WTC11 (cell line): ENCODE measurements around the gene MAX. TPM values are rescaled to one million over a fixed set of nuclear protein-coding genes. Genes with fewer than 3 reads are reported as not detected.

ENCODE experiments used
- ATAC-seq: fragments of 200-7000 bp; cut with Tn5 transposase; 2 replicates; pipeline ENCODE4 v1.10.0; 2021; ENCODE audit warnings: mild to moderate bottlenecking, moderate library complexity
- CTCF ChIA-PET: fragments of 300-600 bp; sonication (Branson Sonifier 250); formaldehyde crosslinking; loops from one replicate; lab custom pipeline; 2021; ENCODE audit warnings: antibody characterized with exemption; lab: Charles Lee
- POLR2A ChIA-PET: fragments of 350-600 bp; sonication (Branson Sonifier 250); formaldehyde crosslinking; loops from one replicate; lab custom pipeline; 2021; ENCODE audit warnings: antibody characterized with exemption; lab: Charles Lee
- DNase-seq: peaks from one replicate; pipeline ENCODE4 v3.0.0; 2021; ENCODE audit warnings: low spot score
- H3K27ac Mint-ChIP-seq: 2 replicates; pipeline ENCODE4 v1.8.0; 2021; ENCODE audit warnings: mixed read lengths
- H3K27me3 Mint-ChIP-seq: 2 replicates; pipeline ENCODE4 v1.8.0; 2021; ENCODE audit warnings: low read depth, mild to moderate bottlenecking, moderate library complexity, mixed read lengths
- H3K36me3 Mint-ChIP-seq: 2 replicates; pipeline ENCODE4 v1.8.0; 2021; ENCODE audit warnings: mixed read lengths
- H3K4me1 Mint-ChIP-seq: 2 replicates; pipeline ENCODE4 v1.8.0; 2022; ENCODE audit warnings: mixed read lengths
- H3K4me3 Mint-ChIP-seq: 2 replicates; pipeline ENCODE4 v1.8.0; 2021; ENCODE audit warnings: mild to moderate bottlenecking, moderate library complexity, mixed read lengths
- H3K9me3 Mint-ChIP-seq: 2 replicates; pipeline ENCODE4 v1.8.0; 2021; ENCODE audit warnings: mixed read lengths
- ATF1 ChIP-seq: sonication (generic); formaldehyde crosslinking; IDR thresholded peaks from 2 replicates; pipeline ENCODE4 v1.8.1; 2023; ENCODE audit warnings: mild to moderate bottlenecking, moderate library complexity, missing genetic modification reagents
- ATF2 ChIP-seq: sonication (generic); formaldehyde crosslinking; IDR thresholded peaks from 2 replicates; pipeline ENCODE4 v1.8.1; 2022; ENCODE audit warnings: low read depth, missing genetic modification reagents, borderline replicate concordance
- E2F1 ChIP-seq: sonication (generic); formaldehyde crosslinking; IDR thresholded peaks from 2 replicates; pipeline ENCODE4 v1.8.0; 2022; ENCODE audit warnings: mild to moderate bottlenecking, missing genetic modification reagents
- ERG ChIP-seq: fragments of 250-450 bp; sonication (Bioruptor Pico); IDR thresholded peaks from 2 replicates; pipeline ENCODE4 v1.8.0; 2021; ENCODE audit warnings: mild to moderate bottlenecking
- FOXP4 ChIP-seq: sonication (generic); formaldehyde crosslinking; IDR thresholded peaks from 2 replicates; pipeline ENCODE4 v1.8.0; 2022; ENCODE audit warnings: mild to moderate bottlenecking, missing genetic modification reagents
- GABPB1 ChIP-seq: sonication (generic); formaldehyde crosslinking; IDR thresholded peaks from 2 replicates; pipeline ENCODE4 v1.8.1; 2023; ENCODE audit warnings: mild to moderate bottlenecking, missing genetic modification reagents
- JAZF1 ChIP-seq: fragments of 250-450 bp; sonication (Bioruptor Pico); IDR thresholded peaks from 2 replicates; pipeline ENCODE4 v1.9.0; 2021; ENCODE audit warnings: moderate library complexity, mild to moderate bottlenecking, inconsistent platforms
- NR1H2 ChIP-seq: sonication (generic); formaldehyde crosslinking; IDR thresholded peaks from 2 replicates; pipeline ENCODE4 v1.9.0; 2021; ENCODE audit warnings: mild to moderate bottlenecking, moderate library complexity, missing genetic modification reagents
- RORB ChIP-seq: fragments of 250-450 bp; sonication (Bioruptor Pico); IDR thresholded peaks from 2 replicates; pipeline ENCODE4 v1.9.0; 2021; ENCODE audit warnings: mild to moderate bottlenecking
- TEAD1 ChIP-seq: sonication (generic); formaldehyde crosslinking; IDR thresholded peaks from 2 replicates; pipeline ENCODE4 v1.8.0; 2022; ENCODE audit warnings: mild to moderate bottlenecking, missing genetic modification reagents
- microRNA-seq: library from miRNA; unstranded; fragments of <30 nt; microRNA quantifications from one replicate; pipeline ENCODE4 v1.2.0, GENCODE V29; 2022; ENCODE audit warnings: borderline number of aligned reads
- total RNA-seq: library from RNA; stranded (reverse); gene quantifications from 3 replicates; pipeline ENCODE4 v1.2.3, GENCODE V29; 2021

Gene MAX
- total RNA-seq, 1 experiment from 2014 or later: 58.5 TPM

- no peak overlapping the region for H3K27ac Mint-ChIP-seq
- POLR2A ChIA-PET: no interaction called here
These were observed 76.5 kb downstream of the MAX start for GRCh38 chr14:65025818-65026217.

More at GRCh38 chr14:65025818-65026217, 76.5 kb downstream of the MAX start:
- TF ChIP-seq GABPB1 (CRISPR knock-in tag): no peak
- TF ChIP-seq ATF2 (CRISPR knock-in tag): no peak
- TF ChIP-seq E2F1: no peak
- no peak for TF ChIP-seq ATF1
- no peak for TF ChIP-seq FOXP4
- no peak for TF ChIP-seq ERG
- no peak for TF ChIP-seq TEAD1 (CRISPR knock-in tag)
- TF ChIP-seq NR1H2: no peak
- no peak for TF ChIP-seq JAZF1 (CRISPR knock-in tag)
- TF ChIP-seq RORB (CRISPR knock-in tag): no peak
- CTCF ChIA-PET: interaction anchor here (0.7 to 1.2 kb wide), 2 partner anchors 10 to 185 kb away, joined by 3 read pairs; no protein-coding TSS in a partner anchor
- no peak overlapping the region for H3K4me3 Mint-ChIP-seq
- H3K27me3 Mint-ChIP-seq: no peaks in the 10 kb centered on the region
- DNase-seq (no peak), ATAC-seq (no peak)
- H3K4me1 Mint-ChIP-seq: no peaks in the 10 kb centered on the region
- H3K36me3 Mint-ChIP-seq: peaks cover 10% of the 10 kb centered on the region
- no peaks in the 10 kb centered on the region for H3K9me3 Mint-ChIP-seq

Small RNAs within 50 kb of the gene (microRNA-seq; reads per million reads assigned to microRNA genes)
- not detected for gene MIR4706

Other genes starting within 250 kb of the MAX start
- gene SPTB, start 222.6 kb downstream of the MAX start, total RNA-seq: 2.5 to 3.2 TPM (median 2.8 TPM) in 3 replicates
- gene CHURC1, start 188.1 kb downstream of the MAX start, total RNA-seq: 47.3 to 52.4 TPM (median 49.1 TPM) in 3 replicates
- 0.80 to 1.5 TPM (median 1.0 TPM) in 3 replicates for gene GPX2, start 159.8 kb downstream of the MAX start, total RNA-seq
- gene RAB15, start 130.2 kb downstream of the MAX start, total RNA-seq: 38.4 to 49.1 TPM (median 38.6 TPM) in 3 replicates
- gene FNTB, start 115.6 kb downstream of the MAX start, total RNA-seq: 14.2 to 18.2 TPM (median 17.3 TPM) in 3 replicates